GM12801 (cell line): ENCODE measurements around the gene EMP2.

Source experiments
- TF ChIP-seq, protein P1 (sequence below): IDR thresholded peaks from one replicate; pipeline ENCODE4 v1.5.1; 2011; ENCODE audit warnings: control low read depth; ENCODE audit not compliant: insufficient read length; ENCODE audit errors: extremely low read depth

Gene EMP2

DNA sequence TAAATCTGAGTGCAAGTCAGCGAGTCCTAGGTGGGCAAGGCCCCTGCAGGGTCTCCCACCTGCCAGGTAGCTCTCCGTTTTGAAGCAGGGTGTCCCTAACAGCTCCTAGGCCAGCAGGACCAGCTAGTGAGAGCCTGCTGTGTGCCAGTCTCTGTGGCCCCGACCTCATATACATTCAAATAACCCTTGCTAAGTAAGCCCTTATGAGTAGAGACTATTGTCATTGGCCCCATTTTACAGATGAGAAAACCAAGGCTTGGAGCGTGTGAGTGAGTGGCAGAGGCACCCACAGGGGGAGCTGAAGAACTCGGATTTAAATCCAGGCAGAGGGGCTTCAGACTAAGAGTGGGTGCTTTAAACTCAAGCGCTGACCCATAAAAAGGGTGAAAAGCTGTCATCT, 39.7 kb upstream of the EMP2 start:
- TF ChIP-seq, protein P1, sequence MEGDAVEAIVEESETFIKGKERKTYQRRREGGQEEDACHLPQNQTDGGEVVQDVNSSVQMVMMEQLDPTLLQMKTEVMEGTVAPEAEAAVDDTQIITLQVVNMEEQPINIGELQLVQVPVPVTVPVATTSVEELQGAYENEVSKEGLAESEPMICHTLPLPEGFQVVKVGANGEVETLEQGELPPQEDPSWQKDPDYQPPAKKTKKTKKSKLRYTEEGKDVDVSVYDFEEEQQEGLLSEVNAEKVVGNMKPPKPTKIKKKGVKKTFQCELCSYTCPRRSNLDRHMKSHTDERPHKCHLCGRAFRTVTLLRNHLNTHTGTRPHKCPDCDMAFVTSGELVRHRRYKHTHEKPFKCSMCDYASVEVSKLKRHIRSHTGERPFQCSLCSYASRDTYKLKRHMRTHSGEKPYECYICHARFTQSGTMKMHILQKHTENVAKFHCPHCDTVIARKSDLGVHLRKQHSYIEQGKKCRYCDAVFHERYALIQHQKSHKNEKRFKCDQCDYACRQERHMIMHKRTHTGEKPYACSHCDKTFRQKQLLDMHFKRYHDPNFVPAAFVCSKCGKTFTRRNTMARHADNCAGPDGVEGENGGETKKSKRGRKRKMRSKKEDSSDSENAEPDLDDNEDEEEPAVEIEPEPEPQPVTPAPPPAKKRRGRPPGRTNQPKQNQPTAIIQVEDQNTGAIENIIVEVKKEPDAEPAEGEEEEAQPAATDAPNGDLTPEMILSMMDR = no peak

DNA sequence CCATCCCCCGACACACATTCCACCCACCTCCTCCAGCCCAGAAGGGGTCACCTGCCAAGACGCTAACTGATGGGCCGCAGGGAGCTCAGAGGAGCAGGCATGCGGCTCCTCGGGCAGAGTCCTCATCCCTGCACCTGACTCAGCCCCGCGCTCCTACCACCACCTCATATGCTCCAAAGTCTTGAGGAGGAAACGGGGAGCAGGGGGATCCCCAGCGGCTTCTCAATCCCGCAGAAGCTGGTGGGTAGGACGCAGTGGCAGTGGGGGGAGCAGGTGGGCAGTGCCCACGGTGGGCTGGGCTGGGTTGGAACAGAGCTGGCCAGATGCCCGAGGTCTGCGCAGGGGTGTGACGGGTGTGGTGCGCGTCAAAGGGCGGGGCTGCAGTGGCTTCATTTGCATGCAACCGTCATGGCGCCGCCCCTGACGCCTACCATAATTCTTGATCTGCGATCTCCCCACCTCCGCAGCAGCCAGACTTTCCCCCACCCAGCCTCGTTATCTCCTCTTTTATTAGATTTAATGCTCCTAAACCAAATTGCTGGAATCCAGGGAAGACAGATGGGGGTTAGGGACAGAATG, 39.0 kb upstream of the EMP2 start:
- TF ChIP-seq, protein P1 = no peak

DNA sequence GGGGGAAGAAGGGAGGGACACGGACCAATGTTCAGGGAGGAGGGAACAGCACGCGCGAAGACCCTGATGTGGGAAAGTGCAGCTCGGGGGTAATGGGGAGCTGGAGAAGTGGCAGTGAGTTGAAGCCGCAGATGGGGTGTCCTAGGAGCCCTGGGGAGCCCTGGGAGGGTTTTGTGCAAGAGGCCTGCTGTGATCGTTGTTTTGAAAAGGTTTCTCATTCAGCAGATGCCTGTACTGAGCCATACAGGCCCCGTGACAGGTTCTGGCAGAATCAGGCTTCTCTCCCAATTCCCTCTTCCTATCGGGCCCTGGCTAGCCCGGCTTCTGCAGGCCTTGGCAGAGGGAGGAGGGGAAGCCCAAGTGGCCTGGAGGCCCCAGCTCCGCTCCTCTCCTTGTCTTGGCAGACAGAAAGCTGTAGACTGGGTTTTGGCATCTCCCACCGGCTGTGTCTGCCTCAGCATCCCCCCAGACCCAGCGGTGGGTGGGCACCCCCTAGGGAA, 38.4 kb upstream of the EMP2 start:
- TF ChIP-seq, protein P1 = no peak

DNA sequence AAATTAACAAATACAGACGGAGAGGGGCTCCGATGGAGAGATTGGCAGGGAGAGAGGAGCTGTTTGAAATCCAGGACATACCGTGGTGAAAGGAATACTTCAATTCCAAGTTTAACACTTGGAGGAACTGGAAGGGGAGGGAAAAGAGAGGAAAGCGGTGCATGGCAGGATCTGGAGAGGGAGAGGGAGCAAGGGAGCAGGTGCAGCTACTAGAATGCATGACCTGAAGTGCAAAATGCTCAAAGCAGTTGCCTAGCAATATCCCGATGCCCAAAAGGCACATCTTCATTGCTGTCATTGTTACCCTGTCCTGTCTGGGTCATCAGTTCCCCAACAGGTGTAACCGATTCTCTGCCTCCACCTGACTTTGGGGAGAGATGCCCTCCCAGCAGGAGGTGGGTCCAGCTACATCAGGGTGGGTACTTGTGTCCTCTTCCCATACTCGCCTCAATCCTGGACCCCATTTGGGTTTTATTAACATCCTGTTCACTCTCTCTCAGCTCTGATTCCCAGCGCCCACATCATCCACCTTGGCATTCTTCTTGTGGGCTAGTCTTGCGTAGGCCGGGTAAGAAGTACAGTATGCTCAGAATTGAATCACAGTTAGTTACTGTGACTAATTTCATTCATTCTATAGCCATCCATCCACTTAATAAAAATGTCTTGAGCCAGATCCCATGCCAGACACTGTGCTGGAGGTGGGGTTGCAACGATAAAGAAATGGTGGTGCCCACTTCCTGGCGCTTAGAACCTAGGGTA, 37.4 kb upstream of the EMP2 start:
- TF ChIP-seq, protein P1 = no peak

DNA sequence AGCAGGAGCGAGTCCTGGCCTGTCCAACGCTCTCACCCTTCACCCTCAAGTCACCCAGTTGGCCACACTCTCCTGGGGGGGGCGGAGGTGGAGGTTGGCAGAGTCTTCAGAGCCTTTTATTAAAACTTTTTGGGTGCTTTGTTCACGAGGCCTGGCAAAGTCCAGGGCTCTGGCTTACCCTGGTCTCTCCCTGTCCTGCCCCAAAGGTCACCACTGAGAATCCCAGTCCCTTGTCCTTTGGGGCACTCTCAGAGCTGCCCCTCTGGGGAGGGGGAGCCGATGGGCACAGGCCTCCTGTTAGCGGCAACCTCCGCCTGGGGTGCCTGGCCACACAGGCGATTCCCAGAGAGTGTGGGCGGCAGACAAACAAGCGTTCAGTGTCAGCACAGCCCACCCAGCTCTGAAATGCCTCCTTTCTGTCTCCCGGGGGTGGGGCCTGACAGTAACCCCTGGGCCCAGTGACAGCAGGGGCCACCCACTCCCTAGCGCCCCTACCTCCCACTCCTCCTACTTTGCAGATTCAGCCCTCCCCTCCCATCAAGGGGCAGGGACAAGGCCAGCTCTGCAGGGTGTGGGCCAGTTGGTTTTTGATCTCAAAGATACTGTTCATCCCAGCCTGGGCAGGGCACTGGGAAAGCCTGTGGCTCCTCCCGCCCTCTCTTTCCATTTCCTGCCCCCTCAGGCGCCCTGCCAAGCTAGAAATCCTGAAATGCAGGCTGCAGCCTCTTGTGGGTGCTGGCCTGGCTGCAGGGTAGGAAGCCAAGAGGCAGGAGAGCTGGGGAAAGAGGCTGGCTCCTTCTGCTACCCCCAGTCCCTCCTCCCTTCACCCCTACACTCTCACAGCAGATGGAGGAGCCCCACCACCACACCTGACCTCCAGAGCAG, 36.6 kb upstream of the EMP2 start:
- TF ChIP-seq, protein P1 = no peak

DNA sequence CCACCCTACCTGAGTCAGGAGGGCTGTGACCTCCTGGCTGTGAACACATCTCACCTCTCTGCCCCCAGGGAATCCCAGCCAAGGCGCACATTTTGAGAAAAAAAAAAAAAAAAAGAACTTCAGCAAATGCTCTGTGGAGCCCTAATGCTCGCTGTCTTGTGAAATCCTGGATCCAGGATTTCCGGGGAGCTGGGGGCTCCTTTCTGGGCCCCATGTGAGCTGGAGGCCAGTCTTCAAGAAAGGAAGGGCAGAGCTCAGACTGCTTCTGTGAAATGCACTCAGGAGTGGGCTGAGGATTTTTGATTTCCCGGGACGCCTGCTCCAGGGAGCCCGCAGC, 36.0 kb upstream of the EMP2 start:
- TF ChIP-seq, protein P1 = no peak

DNA sequence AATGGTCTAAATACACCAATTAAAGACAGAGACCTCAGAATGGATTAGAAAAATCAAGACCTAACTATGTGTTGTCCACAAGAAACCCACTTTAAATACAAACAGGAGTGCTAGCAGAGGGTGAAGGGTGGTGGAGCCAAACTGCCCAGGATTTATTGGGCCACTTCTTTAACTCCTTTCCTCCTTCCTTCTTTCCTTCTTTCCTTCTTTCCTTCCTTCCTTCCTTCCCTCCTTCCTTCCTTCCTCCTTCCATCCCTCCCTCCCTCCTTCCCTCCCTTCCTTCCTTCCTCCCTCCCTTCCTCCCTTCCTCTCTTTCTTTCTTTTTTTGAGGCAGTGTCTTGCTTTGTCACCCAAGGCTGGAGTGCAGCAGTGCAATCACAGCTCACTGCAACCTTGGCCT, 34.3 kb upstream of the EMP2 start:
- TF ChIP-seq, protein P1 = no peak
